ENCODE measurements around the gene TVP23A.

Gene TVP23A

DNA sequence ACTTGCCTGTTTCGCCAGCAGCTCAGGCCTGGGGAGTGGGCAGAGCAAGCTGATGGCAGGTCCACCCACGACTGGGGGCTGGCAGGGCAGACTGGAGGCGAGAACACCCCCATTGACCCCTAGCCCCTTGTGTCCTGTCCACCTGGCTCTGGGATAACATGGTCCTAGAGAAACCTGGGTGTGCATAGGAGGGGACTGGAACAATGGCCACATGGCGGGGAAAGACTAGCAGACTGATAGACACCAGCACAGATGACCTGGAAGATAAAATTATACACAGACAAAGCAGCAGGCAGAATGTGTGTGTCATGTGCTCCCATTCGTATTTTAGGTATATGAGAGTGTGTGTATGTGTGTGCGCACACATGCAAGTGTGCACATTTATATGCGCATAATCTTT, 51.5 kb downstream of the TVP23A start:
- H3K27me3 ChIP-seq (ENCODE audit: insufficient read depth, low read length), result no peaks in the 10 kb centered on the region
- H3K79me2 ChIP-seq (ENCODE audit: control insufficient read depth, insufficient read depth, low read length, unreplicated experiment), result no peaks in the 10 kb centered on the region
- no peak overlapping the region for H3K27ac ChIP-seq (ENCODE audit: low read depth, low read length)
- H3K36me3 ChIP-seq (ENCODE audit: insufficient read depth, low read length), result peaks cover 6% of the 10 kb centered on the region
- H3K4me1 ChIP-seq (ENCODE audit: control insufficient read depth, insufficient read depth, low read length, unreplicated experiment), result no peaks in the 10 kb centered on the region
- no peak overlapping the region for H3K4me3 ChIP-seq (ENCODE audit: low read depth, low read length)
- no peak overlapping the region for H2AFZ ChIP-seq (ENCODE audit: low read length, unreplicated experiment)

DNA sequence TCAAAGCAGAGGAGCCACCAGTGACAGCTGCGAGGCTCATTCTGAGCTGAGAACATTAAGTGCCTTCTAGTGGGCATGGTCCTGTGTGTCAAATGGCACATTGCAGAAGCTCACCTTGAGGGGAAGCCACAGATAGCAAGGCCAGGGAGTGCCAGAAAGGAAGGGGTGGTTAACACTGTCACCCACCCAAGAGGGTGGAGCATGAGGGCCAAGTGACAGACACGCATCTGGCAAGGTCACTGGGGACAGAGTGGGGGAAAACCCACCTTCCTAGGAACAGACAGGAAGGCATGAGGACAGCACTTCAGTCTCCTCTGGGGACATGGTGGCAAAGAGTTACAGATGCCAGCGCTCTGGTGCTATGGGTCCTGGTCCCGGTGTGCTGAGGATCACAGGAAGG, 52.8 kb downstream of the TVP23A start:
- H3K79me2 ChIP-seq (ENCODE audit: control insufficient read depth, insufficient read depth, low read length, unreplicated experiment), result no peaks in the 10 kb centered on the region
- no peaks in the 10 kb centered on the region for H3K27me3 ChIP-seq (ENCODE audit: insufficient read depth, low read length)
- H3K4me3 ChIP-seq (ENCODE audit: low read depth, low read length), result no peak overlapping the region
- H3K4me1 ChIP-seq (ENCODE audit: control insufficient read depth, insufficient read depth, low read length, unreplicated experiment), result no peaks in the 10 kb centered on the region
- no peak overlapping the region for H2AFZ ChIP-seq (ENCODE audit: low read length, unreplicated experiment)
- H3K27ac ChIP-seq (ENCODE audit: low read depth, low read length), result no peak overlapping the region
- peaks cover 6% of the 10 kb centered on the region for H3K36me3 ChIP-seq (ENCODE audit: insufficient read depth, low read length)

DNA sequence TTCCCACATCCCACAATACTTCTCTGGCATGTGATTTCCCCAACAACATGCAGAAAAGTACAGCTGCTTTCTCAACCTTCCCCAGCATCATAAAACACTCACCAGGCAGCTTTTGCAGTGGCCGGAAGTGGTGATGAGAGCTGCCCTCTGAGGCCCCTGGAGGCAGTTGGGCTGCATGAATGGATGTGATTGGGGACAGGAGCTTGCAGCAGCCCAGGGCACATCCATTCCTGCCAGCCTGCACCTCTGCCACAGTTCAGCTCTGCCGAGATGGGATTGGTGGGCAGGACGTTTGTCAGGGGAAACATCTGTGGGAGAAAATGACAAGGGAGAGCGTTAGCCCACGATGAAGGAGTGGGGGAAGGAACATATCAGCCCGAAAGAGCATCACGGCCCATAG, 55.1 kb downstream of the TVP23A start:
- no peak overlapping the region for H2AFZ ChIP-seq (ENCODE audit: low read length, unreplicated experiment)
- no peaks in the 10 kb centered on the region for H3K79me2 ChIP-seq (ENCODE audit: control insufficient read depth, insufficient read depth, low read length, unreplicated experiment)
- no peak overlapping the region for H3K4me3 ChIP-seq (ENCODE audit: low read depth, low read length)
- no peak overlapping the region for H3K27ac ChIP-seq (ENCODE audit: low read depth, low read length)
- H3K36me3 ChIP-seq (ENCODE audit: insufficient read depth, low read length), result peaks cover 9% of the 10 kb centered on the region
- H3K4me1 ChIP-seq (ENCODE audit: control insufficient read depth, insufficient read depth, low read length, unreplicated experiment), result no peaks in the 10 kb centered on the region
- no peaks in the 10 kb centered on the region for H3K27me3 ChIP-seq (ENCODE audit: insufficient read depth, low read length)

DNA sequence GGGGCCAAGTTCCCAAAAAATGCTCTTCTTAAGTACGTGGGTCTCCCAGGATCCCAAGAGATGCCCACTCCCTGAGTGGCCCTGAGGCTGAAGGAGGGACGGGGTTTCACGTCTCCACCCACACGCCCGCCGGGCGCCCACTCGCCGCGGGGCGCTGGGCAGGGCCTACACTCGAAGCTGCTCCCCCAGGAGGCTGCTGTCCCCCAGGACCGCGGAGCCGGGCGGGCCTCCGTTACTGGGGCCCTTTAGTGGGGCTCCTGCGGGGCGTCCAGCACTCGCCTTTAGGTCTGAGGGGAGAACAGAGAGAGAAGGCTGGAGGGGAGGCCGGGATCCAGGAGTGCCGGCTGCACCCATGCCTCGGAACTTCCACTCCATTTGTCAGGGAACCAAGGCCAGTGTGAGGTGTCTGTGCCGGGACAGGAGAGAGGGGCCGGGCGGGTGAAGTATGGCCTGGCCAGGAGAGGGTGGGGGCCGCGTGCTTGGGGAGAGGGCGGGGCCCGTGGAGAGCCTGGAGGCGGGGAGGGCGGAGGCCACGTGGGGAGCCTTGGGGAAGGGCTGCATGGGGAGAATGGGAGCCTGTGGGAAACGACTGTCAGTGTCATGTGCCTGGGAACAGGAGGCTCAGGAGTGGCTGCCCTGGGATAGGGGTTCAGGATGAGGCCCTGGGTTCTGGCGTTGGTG, 56.1 kb downstream of the TVP23A start:
- Histone ChIP-seq H3K27ac (ENCODE audit: low read depth, low read length) (no peak overlapping the region), H2AFZ (ENCODE audit: low read length, unreplicated experiment) (no peak overlapping the region), H3K36me3 (ENCODE audit: insufficient read depth, low read length) (peaks cover 9% of the 10 kb centered on the region), H3K4me3 (ENCODE audit: low read depth, low read length) (no peak overlapping the region), H3K4me1 (ENCODE audit: control insufficient read depth, insufficient read depth, low read length, unreplicated experiment) (no peaks in the 10 kb centered on the region), H3K79me2 (ENCODE audit: control insufficient read depth, insufficient read depth, low read length, unreplicated experiment) (no peaks in the 10 kb centered on the region), H3K27me3 (ENCODE audit: insufficient read depth, low read length) (no peaks in the 10 kb centered on the region)

DNA sequence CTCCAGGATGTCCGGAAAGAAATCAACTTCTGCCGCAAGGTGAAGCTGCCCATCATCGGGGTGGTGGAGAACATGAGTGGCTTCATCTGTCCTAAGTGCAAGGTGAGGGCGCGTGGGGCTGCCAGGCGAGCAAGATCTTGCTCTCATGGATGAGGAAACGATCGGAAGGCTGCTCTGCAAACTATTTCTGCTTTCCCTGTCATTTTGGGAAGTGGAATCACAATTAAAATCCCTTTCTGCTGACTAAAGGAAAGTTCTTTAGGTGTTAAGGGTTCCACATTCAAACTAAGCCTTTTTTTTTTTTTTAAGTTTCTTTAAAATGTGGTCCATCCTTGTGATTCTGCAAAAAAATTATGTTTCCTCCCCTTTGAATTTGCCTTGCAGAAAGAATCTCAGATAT, 57.2 kb downstream of the TVP23A start:
- Histone ChIP-seq H3K36me3 (ENCODE audit: insufficient read depth, low read length) (peaks cover 9% of the 10 kb centered on the region), H3K4me1 (ENCODE audit: control insufficient read depth, insufficient read depth, low read length, unreplicated experiment) (no peaks in the 10 kb centered on the region), H3K27ac (ENCODE audit: low read depth, low read length) (no peak overlapping the region), H3K27me3 (ENCODE audit: insufficient read depth, low read length) (no peaks in the 10 kb centered on the region), H2AFZ (ENCODE audit: low read length, unreplicated experiment) (no peak overlapping the region), H3K4me3 (ENCODE audit: low read depth, low read length) (no peak overlapping the region), H3K79me2 (ENCODE audit: control insufficient read depth, insufficient read depth, low read length, unreplicated experiment) (no peaks in the 10 kb centered on the region)

DNA sequence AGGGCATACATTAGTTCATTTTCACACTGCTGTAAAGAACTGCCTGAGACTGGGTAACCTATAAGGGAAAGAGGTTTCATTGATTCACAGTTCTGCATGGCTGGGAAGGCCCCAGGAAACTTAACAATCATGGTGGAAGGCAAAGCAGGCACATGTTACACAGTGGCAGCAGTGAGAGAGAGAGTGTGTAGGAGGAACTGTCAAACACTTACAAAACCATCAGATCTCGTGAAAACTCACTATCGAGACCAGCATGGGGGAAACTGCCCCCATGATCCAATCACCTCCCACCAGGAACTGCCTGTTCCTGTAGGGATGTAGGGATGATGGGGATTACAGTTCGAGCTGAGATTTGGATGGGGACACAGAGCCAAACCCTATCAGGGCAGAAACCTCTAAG, 57.7 kb downstream of the TVP23A start:
- H3K4me3 ChIP-seq (ENCODE audit: low read depth, low read length), result no peak overlapping the region
- no peaks in the 10 kb centered on the region for H3K4me1 ChIP-seq (ENCODE audit: control insufficient read depth, insufficient read depth, low read length, unreplicated experiment)
- H2AFZ ChIP-seq (ENCODE audit: low read length, unreplicated experiment), result no peak overlapping the region
- no peak overlapping the region for H3K27ac ChIP-seq (ENCODE audit: low read depth, low read length)
- peaks cover 9% of the 10 kb centered on the region for H3K36me3 ChIP-seq (ENCODE audit: insufficient read depth, low read length)
- H3K79me2 ChIP-seq (ENCODE audit: control insufficient read depth, insufficient read depth, low read length, unreplicated experiment), result no peaks in the 10 kb centered on the region
- H3K27me3 ChIP-seq (ENCODE audit: insufficient read depth, low read length), result no peaks in the 10 kb centered on the region

DNA sequence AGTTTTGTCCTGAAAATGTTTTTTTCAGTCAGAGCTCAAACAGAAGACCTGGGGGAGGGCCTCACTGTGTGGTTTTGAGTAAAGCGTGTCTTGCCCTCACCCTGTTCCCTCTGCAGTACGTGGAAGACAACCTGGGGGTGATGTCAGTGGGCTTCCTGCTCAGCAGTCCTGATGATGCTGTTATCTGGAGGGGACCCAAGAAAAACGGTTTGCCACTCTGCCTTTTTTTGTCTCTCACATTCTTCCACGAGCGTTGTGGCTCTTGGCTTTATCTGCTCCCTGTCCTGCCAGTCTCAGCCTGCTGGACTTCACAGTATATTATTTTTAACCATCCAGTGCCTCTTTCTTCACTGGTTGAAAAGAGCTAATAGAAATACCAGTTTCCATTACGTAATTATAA, 62.0 kb downstream of the TVP23A start:
- Histone ChIP-seq H3K27me3 (ENCODE audit: insufficient read depth, low read length) (no peaks in the 10 kb centered on the region), H3K79me2 (ENCODE audit: control insufficient read depth, insufficient read depth, low read length, unreplicated experiment) (no peaks in the 10 kb centered on the region), H3K4me3 (ENCODE audit: low read depth, low read length) (no peak overlapping the region), H2AFZ (ENCODE audit: low read length, unreplicated experiment) (no peak overlapping the region), H3K36me3 (ENCODE audit: insufficient read depth, low read length) (0 out of 2 replicates have a peak, but pooled peaks cover 3% of the 10 kb centered on the region), H3K4me1 (ENCODE audit: control insufficient read depth, insufficient read depth, low read length, unreplicated experiment) (peaks cover 10% of the 10 kb centered on the region), H3K27ac (ENCODE audit: low read depth, low read length) (no peak overlapping the region)

DNA sequence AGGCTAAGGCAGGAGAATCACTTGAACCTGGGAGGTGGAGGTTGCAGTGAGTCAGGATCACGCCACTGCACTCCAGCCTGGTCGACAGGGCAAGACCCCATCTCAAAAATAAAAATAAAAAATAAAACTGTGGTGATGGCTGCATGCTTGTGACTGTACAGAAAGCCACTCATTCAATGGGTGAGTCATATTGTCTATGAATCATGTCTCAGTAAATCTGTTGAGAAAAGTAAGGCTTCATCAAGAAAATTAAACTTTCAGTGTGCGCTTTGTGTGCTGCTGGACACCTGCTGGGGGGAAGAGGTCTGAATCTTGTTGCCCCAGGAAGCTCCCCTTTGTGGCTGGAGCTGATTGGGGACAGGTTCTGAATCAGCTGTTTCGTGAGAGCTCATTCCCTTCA, 63.7 kb downstream of the TVP23A start:
- no peak overlapping the region for H2AFZ ChIP-seq (ENCODE audit: low read length, unreplicated experiment)
- H3K4me1 ChIP-seq (ENCODE audit: control insufficient read depth, insufficient read depth, low read length, unreplicated experiment), result peaks cover 10% of the 10 kb centered on the region
- H3K4me3 ChIP-seq (ENCODE audit: low read depth, low read length), result no peak overlapping the region
- H3K27me3 ChIP-seq (ENCODE audit: insufficient read depth, low read length), result no peaks in the 10 kb centered on the region
- H3K79me2 ChIP-seq (ENCODE audit: control insufficient read depth, insufficient read depth, low read length, unreplicated experiment), result no peaks in the 10 kb centered on the region
- peaks cover 3% of the 10 kb centered on the region; the same call in 1 of the 2 replicates for H3K36me3 ChIP-seq (ENCODE audit: insufficient read depth, low read length)
- no peak overlapping the region for H3K27ac ChIP-seq (ENCODE audit: low read depth, low read length)

DNA sequence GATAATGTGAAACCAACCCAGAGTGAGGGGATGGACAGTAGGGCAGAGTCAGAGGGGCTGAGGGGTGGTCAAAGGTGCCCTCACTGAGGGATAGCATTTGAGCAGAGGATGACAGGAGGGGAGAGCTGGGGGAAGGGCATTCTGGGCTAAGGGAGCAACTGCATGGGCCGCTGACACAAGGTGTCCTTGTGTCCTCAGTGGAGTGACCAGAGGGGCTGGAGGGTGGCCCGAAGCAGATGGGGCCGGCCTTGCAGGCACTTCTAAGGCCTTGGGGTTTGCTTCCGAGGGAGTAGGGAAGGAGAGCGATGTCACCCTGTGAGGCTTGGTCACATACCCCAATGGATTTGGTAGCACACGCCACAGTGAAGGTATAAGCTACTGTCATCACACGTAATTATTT, 64.9 kb downstream of the TVP23A start:
- H3K27ac ChIP-seq (ENCODE audit: low read depth, low read length), result no peak overlapping the region
- no peaks in the 10 kb centered on the region for H3K27me3 ChIP-seq (ENCODE audit: insufficient read depth, low read length)
- H3K4me1 ChIP-seq (ENCODE audit: control insufficient read depth, insufficient read depth, low read length, unreplicated experiment), result peaks cover 23% of the 10 kb centered on the region
- H3K79me2 ChIP-seq (ENCODE audit: control insufficient read depth, insufficient read depth, low read length, unreplicated experiment), result no peaks in the 10 kb centered on the region
- H3K36me3 ChIP-seq (ENCODE audit: insufficient read depth, low read length), result peaks cover 2% of the 10 kb centered on the region; the same call in 1 of the 2 replicates
- no peak overlapping the region for H3K4me3 ChIP-seq (ENCODE audit: low read depth, low read length)
- H2AFZ ChIP-seq (ENCODE audit: low read length, unreplicated experiment), result no peak overlapping the region

DNA sequence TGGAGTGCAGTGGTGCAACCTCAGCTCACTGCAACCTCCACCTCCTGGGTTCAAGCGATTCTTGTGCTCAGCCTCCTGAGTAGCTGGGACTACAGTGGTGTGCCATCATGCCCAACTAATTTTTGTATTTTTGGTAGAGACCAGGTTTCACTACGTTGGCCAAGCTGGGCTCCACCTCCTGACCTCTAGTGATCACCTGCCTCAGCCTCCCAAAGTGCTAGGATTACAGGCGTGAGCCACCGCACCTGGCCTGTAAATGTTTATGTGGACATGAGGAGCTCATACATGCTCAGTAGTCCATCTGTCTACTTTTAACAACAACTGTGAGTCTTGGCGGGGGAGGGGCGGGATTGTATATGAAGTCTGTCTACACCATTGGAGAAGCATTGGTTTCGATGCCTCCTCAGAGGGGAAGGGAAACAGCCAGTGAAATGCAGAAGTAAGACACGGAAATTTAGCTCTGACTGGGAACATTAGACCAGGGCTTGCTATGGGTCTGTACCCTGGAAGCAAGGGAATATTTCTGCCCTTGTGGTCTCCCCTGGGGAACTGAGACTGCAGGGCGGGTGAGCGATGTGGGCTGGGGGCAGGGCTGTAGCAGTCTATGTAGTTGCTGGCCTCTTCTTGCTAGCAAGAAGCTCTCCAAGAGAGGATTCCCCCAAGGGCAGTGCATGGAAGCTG, 65.6 kb downstream of the TVP23A start:
- no peak overlapping the region for H3K27ac ChIP-seq (ENCODE audit: low read depth, low read length)
- H3K27me3 ChIP-seq (ENCODE audit: insufficient read depth, low read length), result no peaks in the 10 kb centered on the region
- no peak overlapping the region for H2AFZ ChIP-seq (ENCODE audit: low read length, unreplicated experiment)
- H3K79me2 ChIP-seq (ENCODE audit: control insufficient read depth, insufficient read depth, low read length, unreplicated experiment), result no peaks in the 10 kb centered on the region
- H3K4me1 ChIP-seq (ENCODE audit: control insufficient read depth, insufficient read depth, low read length, unreplicated experiment), result peaks cover 24% of the 10 kb centered on the region
- no peak overlapping the region for H3K4me3 ChIP-seq (ENCODE audit: low read depth, low read length)
- no peaks in the 10 kb centered on the region; the same call in 1 of the 2 replicates for H3K36me3 ChIP-seq (ENCODE audit: insufficient read depth, low read length)

DNA sequence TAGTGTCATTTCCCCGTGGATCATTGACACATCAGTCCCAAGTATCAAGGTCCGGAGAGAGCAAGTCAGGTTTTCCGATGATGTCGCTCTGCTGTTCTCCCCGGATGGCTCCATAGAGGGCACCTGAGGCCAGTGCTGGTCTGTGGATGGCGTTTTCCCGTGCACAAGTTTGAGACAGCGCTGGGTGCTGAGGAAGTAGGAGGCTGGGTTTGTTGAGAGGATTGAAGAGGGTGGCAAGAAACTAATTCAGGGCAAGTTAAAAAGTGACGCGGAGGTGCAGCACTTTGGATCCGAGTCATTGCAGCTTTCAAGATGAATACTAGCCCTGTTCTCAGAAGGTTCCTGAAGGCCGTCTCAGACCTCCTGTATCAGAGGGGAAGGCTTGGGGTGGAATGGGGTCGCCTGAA, 67.3 kb downstream of the TVP23A start:
- peaks cover 24% of the 10 kb centered on the region for H3K4me1 ChIP-seq (ENCODE audit: control insufficient read depth, insufficient read depth, low read length, unreplicated experiment)
- no peaks in the 10 kb centered on the region for H3K27me3 ChIP-seq (ENCODE audit: insufficient read depth, low read length)
- no peak overlapping the region for H3K27ac ChIP-seq (ENCODE audit: low read depth, low read length)
- H3K4me3 ChIP-seq (ENCODE audit: low read depth, low read length), result no peak overlapping the region
- H3K79me2 ChIP-seq (ENCODE audit: control insufficient read depth, insufficient read depth, low read length, unreplicated experiment), result no peaks in the 10 kb centered on the region
- no peak overlapping the region for H2AFZ ChIP-seq (ENCODE audit: low read length, unreplicated experiment)
- no peaks in the 10 kb centered on the region; the same call in 1 of the 2 replicates for H3K36me3 ChIP-seq (ENCODE audit: insufficient read depth, low read length)
